Activated CD8-positive, alpha-beta memory T cell treated with anti-CD3 and anti-CD28 coated beads, Interleukin-2, amount 50 U/mL, for 24 hours (primary cell): ENCODE measurements around the gene RAB10.
"Not testable (repeated sequence)": the region's sequence is repeated elsewhere in the genome, so short reads cannot be mapped to it uniquely, and the experiment has no call there.

ENCODE experiments used
- DNase-seq: peaks from one replicate; pipeline ENCODE4 v3.0.0-alpha.2; 2020; ENCODE audit errors: extremely low read depth

Gene RAB10

GRCh38 chr2:26058390-26058789 is 24.5 kb downstream of the RAB10 start:
- DNase-seq = no peak

- DNase-seq = no peak
Observed at GRCh38 chr2:26059542-26059941, 25.7 kb downstream of the RAB10 start.

GRCh38 chr2:26061539-26061938 is 27.7 kb downstream of the RAB10 start:
- no peak for DNase-seq

GRCh38 chr2:26064846-26065245 is 31.0 kb downstream of the RAB10 start:
- no peak for DNase-seq

- DNase-seq = no peak
Observed at GRCh38 chr2:26067186-26067974, 33.5 kb downstream of the RAB10 start.

- no peak for DNase-seq
Observed at GRCh38 chr2:26067980-26068507, 34.2 kb downstream of the RAB10 start.

- peak; percentile 25 for DNase-seq
Observed at GRCh38 chr2:26068602-26069298, 34.9 kb downstream of the RAB10 start.

- DNase-seq = no peak
Observed at GRCh38 chr2:26070730-26071129, 36.8 kb downstream of the RAB10 start.

GRCh38 chr2:26072925-26073768 is 39.3 kb downstream of the RAB10 start:
- DNase-seq = no peak

- no peak for DNase-seq
Observed at GRCh38 chr2:26073830-26074229, 39.9 kb downstream of the RAB10 start.

GRCh38 chr2:26074676-26075075 is 40.8 kb downstream of the RAB10 start:
- no peak for DNase-seq

GRCh38 chr2:26075173-26075572 is 41.3 kb downstream of the RAB10 start:
- no peak for DNase-seq

GRCh38 chr2:26076001-26076587 is 42.2 kb downstream of the RAB10 start:
- DNase-seq = no peak

GRCh38 chr2:26077291-26077690 is 43.4 kb downstream of the RAB10 start:
- DNase-seq = no peak

- no peak for DNase-seq
Observed at GRCh38 chr2:26078939-26079338, 45.1 kb downstream of the RAB10 start.

- no peak for DNase-seq
Observed at GRCh38 chr2:26080356-26080755, 46.5 kb downstream of the RAB10 start.

GRCh38 chr2:26080925-26081324 is 47.0 kb downstream of the RAB10 start:
- not testable (repeated sequence) for DNase-seq

GRCh38 chr2:26081556-26081955 is 47.7 kb downstream of the RAB10 start:
- no peak for DNase-seq

GRCh38 chr2:26086155-26086637 is 52.3 kb downstream of the RAB10 start:
- no peak for DNase-seq

GRCh38 chr2:26086779-26087178 is 52.9 kb downstream of the RAB10 start:
- DNase-seq = no peak

- DNase-seq = no peak
Observed at GRCh38 chr2:26088038-26088643, 54.3 kb downstream of the RAB10 start.
